Measurements from ENCODE around the gene DLGAP4. TPM values are rescaled to one million over a fixed set of nuclear protein-coding genes. Genes with fewer than 3 reads are reported as not detected.

DLGAP4 gene
- total and polyA plus RNA-seq, 2 of the 8 experiments (the other 6 are each of a cell fraction or from before 2014, with no cell fraction given), result 41.2 to 57.2 TPM

GRCh38 chr20:36269507-36269906 lies 36.6 kb upstream of the DLGAP4 start (continued):
- TF ChIP-seq, protein P1, sequence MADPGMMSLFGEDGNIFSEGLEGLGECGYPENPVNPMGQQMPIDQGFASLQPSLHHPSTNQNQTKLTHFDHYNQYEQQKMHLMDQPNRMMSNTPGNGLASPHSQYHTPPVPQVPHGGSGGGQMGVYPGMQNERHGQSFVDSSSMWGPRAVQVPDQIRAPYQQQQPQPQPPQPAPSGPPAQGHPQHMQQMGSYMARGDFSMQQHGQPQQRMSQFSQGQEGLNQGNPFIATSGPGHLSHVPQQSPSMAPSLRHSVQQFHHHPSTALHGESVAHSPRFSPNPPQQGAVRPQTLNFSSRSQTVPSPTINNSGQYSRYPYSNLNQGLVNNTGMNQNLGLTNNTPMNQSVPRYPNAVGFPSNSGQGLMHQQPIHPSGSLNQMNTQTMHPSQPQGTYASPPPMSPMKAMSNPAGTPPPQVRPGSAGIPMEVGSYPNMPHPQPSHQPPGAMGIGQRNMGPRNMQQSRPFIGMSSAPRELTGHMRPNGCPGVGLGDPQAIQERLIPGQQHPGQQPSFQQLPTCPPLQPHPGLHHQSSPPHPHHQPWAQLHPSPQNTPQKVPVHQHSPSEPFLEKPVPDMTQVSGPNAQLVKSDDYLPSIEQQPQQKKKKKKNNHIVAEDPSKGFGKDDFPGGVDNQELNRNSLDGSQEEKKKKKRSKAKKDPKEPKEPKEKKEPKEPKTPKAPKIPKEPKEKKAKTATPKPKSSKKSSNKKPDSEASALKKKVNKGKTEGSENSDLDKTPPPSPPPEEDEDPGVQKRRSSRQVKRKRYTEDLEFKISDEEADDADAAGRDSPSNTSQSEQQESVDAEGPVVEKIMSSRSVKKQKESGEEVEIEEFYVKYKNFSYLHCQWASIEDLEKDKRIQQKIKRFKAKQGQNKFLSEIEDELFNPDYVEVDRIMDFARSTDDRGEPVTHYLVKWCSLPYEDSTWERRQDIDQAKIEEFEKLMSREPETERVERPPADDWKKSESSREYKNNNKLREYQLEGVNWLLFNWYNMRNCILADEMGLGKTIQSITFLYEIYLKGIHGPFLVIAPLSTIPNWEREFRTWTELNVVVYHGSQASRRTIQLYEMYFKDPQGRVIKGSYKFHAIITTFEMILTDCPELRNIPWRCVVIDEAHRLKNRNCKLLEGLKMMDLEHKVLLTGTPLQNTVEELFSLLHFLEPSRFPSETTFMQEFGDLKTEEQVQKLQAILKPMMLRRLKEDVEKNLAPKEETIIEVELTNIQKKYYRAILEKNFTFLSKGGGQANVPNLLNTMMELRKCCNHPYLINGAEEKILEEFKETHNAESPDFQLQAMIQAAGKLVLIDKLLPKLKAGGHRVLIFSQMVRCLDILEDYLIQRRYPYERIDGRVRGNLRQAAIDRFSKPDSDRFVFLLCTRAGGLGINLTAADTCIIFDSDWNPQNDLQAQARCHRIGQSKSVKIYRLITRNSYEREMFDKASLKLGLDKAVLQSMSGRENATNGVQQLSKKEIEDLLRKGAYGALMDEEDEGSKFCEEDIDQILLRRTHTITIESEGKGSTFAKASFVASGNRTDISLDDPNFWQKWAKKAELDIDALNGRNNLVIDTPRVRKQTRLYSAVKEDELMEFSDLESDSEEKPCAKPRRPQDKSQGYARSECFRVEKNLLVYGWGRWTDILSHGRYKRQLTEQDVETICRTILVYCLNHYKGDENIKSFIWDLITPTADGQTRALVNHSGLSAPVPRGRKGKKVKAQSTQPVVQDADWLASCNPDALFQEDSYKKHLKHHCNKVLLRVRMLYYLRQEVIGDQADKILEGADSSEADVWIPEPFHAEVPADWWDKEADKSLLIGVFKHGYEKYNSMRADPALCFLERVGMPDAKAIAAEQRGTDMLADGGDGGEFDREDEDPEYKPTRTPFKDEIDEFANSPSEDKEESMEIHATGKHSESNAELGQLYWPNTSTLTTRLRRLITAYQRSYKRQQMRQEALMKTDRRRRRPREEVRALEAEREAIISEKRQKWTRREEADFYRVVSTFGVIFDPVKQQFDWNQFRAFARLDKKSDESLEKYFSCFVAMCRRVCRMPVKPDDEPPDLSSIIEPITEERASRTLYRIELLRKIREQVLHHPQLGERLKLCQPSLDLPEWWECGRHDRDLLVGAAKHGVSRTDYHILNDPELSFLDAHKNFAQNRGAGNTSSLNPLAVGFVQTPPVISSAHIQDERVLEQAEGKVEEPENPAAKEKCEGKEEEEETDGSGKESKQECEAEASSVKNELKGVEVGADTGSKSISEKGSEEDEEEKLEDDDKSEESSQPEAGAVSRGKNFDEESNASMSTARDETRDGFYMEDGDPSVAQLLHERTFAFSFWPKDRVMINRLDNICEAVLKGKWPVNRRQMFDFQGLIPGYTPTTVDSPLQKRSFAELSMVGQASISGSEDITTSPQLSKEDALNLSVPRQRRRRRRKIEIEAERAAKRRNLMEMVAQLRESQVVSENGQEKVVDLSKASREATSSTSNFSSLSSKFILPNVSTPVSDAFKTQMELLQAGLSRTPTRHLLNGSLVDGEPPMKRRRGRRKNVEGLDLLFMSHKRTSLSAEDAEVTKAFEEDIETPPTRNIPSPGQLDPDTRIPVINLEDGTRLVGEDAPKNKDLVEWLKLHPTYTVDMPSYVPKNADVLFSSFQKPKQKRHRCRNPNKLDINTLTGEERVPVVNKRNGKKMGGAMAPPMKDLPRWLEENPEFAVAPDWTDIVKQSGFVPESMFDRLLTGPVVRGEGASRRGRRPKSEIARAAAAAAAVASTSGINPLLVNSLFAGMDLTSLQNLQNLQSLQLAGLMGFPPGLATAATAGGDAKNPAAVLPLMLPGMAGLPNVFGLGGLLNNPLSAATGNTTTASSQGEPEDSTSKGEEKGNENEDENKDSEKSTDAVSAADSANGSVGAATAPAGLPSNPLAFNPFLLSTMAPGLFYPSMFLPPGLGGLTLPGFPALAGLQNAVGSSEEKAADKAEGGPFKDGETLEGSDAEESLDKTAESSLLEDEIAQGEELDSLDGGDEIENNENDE (IDR thresholded peaks at IDR 0.05; ENCODE audit: insufficient replicate concordance, low read length), result no peak
- TF ChIP-seq RNF2 (IDR thresholded peaks at IDR 0.05; ENCODE audit: borderline replicate concordance, low read depth, low read length, missing control alignments, poor library complexity, severe bottlenecking), result no peak
- no peak for TF ChIP-seq RAD21 (IDR thresholded peaks at IDR 0.05 in 1 of 2, conservative IDR thresholded peaks at IDR 0.05 in 1 of 2; ENCODE audit: low read depth in 2 of 2, low read length in 2 of 2)
- no peak for TF ChIP-seq RXRA (IDR thresholded peaks at IDR 0.05; ENCODE audit: insufficient read depth, low read depth, low read length)
- TF ChIP-seq, protein P2, sequence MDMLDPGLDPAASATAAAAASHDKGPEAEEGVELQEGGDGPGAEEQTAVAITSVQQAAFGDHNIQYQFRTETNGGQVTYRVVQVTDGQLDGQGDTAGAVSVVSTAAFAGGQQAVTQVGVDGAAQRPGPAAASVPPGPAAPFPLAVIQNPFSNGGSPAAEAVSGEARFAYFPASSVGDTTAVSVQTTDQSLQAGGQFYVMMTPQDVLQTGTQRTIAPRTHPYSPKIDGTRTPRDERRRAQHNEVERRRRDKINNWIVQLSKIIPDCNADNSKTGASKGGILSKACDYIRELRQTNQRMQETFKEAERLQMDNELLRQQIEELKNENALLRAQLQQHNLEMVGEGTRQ (IDR thresholded peaks at IDR 0.05; ENCODE audit: low read length), result no peak
- no peak for TF ChIP-seq POLR2A (IDR thresholded peaks at IDR 0.05; ENCODE audit: control extremely low read depth in 1 of 2, low read depth in 2 of 2, low read length in 2 of 2)
- TF ChIP-seq BACH1 (IDR thresholded peaks at IDR 0.05; ENCODE audit: low read length), result no peak
- no peak for TF ChIP-seq SP1 (IDR thresholded peaks at IDR 0.05; ENCODE audit: low read depth, low read length)
- no peak for TF ChIP-seq TAF1 (IDR thresholded peaks at IDR 0.05; ENCODE audit: low read depth, low read length)
- no peak for TF ChIP-seq PHF8 (conservative IDR thresholded peaks at IDR 0.05; ENCODE audit: low read depth, low read length)
- no peak for TF ChIP-seq TCF12 (IDR thresholded peaks at IDR 0.05; ENCODE audit: low read depth, low read length)

Data from H1 (cell line).